SU-DHL-6 (cell line): ENCODE measurements around the gene RCE1.

Experiments
- H2AFZ ChIP-seq: fragments of 200-600 bp; sonication (generic); 2 replicates; pipeline ENCODE4 v1.6.1; 2014; ENCODE audit warnings: low read depth, mild to moderate bottlenecking, moderate library complexity, mixed read lengths, antibody characterized with exemption, low read length; ENCODE audit not compliant: severe bottlenecking
- H3F3A ChIP-seq: fragments of 200-600 bp; shearing (Covaris generic); 2 replicates; pipeline ENCODE4 v1.6.0; 2016; ENCODE audit warnings: antibody characterized with exemption, mild to moderate bottlenecking; ENCODE audit not compliant: insufficient read depth
- H3K27ac ChIP-seq: fragments of 200-600 bp; sonication (generic); 2 replicates; pipeline ENCODE4 v1.5.1; 2016; ENCODE audit warnings: low read depth, mild to moderate bottlenecking, low read length, moderate library complexity, mixed read lengths
- H3K27me3 ChIP-seq: fragments of 200-600 bp; sonication (generic), shearing (Covaris generic); 2 replicates; pipeline ENCODE4 v1.6.0; 2014; ENCODE audit warnings: mild to moderate bottlenecking, low read length
- H3K36me3 ChIP-seq: fragments of 200-600 bp; sonication (generic); 2 replicates; pipeline ENCODE4 v1.6.1; 2014; ENCODE audit warnings: mild to moderate bottlenecking, low read length, mixed read lengths
- H3K4me2 ChIP-seq: fragments of 300-600, 200-600 bp; shearing (Covaris generic), sonication (generic); 2 replicates; pipeline ENCODE4 v1.6.0; 2014; ENCODE audit warnings: low read length, low read depth, mild to moderate bottlenecking; ENCODE audit not compliant: poor library complexity, severe bottlenecking
- H3K4me3 ChIP-seq: fragments of 200-600 bp; sonication (generic); 2 replicates; pipeline ENCODE4 v1.5.1; 2014; ENCODE audit warnings: antibody characterized with exemption, low read length, mild to moderate bottlenecking, mixed read lengths; ENCODE audit not compliant: insufficient read depth, poor library complexity, severe bottlenecking
- H3K79me2 ChIP-seq: fragments of 200-600 bp; sonication (generic); 2 replicates; pipeline ENCODE4 v1.6.1; 2014; ENCODE audit warnings: mild to moderate bottlenecking, low read length, moderate library complexity; ENCODE audit not compliant: insufficient read depth
- H3K9ac ChIP-seq: fragments of 200-600 bp; sonication (generic); 2 replicates; pipeline ENCODE4 v1.7.0; 2014; ENCODE audit warnings: mild to moderate bottlenecking, low read length
- H3K9me2 ChIP-seq: fragments of 200-600 bp; sonication (generic); replicated peaks from 2 replicates; pipeline ENCODE4 v1.6.1; 2014; ENCODE audit warnings: low read length; ENCODE audit not compliant: insufficient read depth
- H3K9me3 ChIP-seq: fragments of 200-600 bp; sonication (generic); 2 replicates; pipeline ENCODE4 v1.6.1; 2014; ENCODE audit warnings: low read length, mixed read lengths; ENCODE audit not compliant: insufficient read depth
- H4K20me1 ChIP-seq: fragments of 200-600 bp; sonication (generic); 2 replicates; pipeline ENCODE4 v1.6.1; 2014; ENCODE audit warnings: low read depth, mild to moderate bottlenecking, antibody characterized with exemption, low read length, moderate library complexity, mixed read lengths
- EZH2phosphoT487 ChIP-seq: fragments of 200-600 bp; sonication (generic), shearing (Covaris generic); conservative IDR thresholded peaks from 2 replicates; pipeline ENCODE4 v1.6.1; 2018; ENCODE audit warnings: mild to moderate bottlenecking, antibody characterized with exemption, low read length, moderate library complexity, mixed read lengths
- TF ChIP-seq, protein P1 (sequence below): fragments of 200-600 bp; sonication (generic); IDR thresholded peaks from one replicate; pipeline ENCODE4 v1.5.1; 2017; ENCODE audit warnings: antibody characterized with exemption, mild to moderate bottlenecking, low read length, moderate library complexity; ENCODE audit not compliant: insufficient read depth, poor library complexity, severe bottlenecking

RCE1 gene

DNA sequence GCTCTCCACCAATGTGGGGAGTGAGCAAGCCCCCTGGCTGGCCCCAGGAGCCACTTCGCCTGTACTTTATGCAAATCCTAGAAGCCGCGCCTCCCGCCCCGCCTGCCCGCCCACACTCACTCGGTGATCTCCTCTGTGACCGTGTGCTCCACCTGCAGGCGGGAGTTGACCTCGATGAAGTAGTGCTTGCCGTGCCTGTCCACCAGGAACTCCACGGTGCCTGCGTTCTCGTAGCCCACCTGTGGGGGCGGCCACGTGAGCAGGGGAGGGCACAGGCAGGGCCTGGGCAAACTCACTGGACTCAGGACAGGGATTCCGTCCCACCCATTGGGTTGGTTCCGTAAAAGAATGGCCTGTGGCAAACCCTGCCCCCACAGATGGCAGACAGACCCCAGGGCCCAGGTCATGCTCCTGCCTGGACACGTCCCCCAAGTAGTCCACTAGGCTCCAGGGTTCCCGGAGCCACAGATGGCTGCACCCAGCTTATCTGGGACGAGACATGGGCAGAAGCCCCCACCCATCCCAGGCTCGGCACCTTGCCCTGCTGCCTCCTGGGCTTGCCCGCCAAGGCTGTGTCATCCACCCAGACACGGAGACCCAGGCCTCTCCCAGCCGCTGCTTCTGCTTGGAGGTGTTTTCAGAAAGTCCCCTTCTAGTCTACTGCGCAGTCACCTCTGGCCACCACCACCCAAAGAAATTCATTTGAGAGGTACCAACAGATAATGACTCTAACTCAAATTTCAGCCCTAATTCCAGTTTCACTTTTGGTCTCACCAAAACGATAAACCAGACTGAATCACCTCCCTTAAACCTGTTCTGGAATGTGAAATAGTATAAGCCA lies 25.7 kb downstream of the RCE1 start:
- H3K9ac ChIP-seq = no peak overlapping the region

GRCh38 chr11:66869567-66869870 lies 26.3 kb downstream of the RCE1 start:
- no peaks in the 10 kb centered on the region for H3K9me3 ChIP-seq
- no peak overlapping the region for H2AFZ ChIP-seq
- H3K36me3 ChIP-seq = no peaks in the 10 kb centered on the region
- H3K79me2 ChIP-seq = no peaks in the 10 kb centered on the region
- no peak for TF ChIP-seq EZH2phosphoT487
- TF ChIP-seq, protein P1, sequence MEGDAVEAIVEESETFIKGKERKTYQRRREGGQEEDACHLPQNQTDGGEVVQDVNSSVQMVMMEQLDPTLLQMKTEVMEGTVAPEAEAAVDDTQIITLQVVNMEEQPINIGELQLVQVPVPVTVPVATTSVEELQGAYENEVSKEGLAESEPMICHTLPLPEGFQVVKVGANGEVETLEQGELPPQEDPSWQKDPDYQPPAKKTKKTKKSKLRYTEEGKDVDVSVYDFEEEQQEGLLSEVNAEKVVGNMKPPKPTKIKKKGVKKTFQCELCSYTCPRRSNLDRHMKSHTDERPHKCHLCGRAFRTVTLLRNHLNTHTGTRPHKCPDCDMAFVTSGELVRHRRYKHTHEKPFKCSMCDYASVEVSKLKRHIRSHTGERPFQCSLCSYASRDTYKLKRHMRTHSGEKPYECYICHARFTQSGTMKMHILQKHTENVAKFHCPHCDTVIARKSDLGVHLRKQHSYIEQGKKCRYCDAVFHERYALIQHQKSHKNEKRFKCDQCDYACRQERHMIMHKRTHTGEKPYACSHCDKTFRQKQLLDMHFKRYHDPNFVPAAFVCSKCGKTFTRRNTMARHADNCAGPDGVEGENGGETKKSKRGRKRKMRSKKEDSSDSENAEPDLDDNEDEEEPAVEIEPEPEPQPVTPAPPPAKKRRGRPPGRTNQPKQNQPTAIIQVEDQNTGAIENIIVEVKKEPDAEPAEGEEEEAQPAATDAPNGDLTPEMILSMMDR = no peak
- no peaks in the 10 kb centered on the region for H3K9me2 ChIP-seq
- H4K20me1 ChIP-seq = no peaks in the 10 kb centered on the region
- H3K4me3 ChIP-seq = no peak overlapping the region
- H3K4me2 ChIP-seq = no peak overlapping the region
- H3K27ac ChIP-seq = no peak overlapping the region
- H3K9ac ChIP-seq = no peak overlapping the region
- peaks cover 6% of the 10 kb centered on the region for H3F3A ChIP-seq
- no peaks in the 10 kb centered on the region for H3K27me3 ChIP-seq

More for the DNA sequence above, 25.7 kb downstream of the RCE1 start:
- no peak for TF ChIP-seq EZH2phosphoT487
- TF ChIP-seq, protein P1 = peak; percentile 62
- Histone ChIP-seq H3K4me2 (peak overlapping the region; percentile 43), H3F3A (peaks cover 6% of the 10 kb centered on the region), H2AFZ (peak overlapping the region; percentile 68), H4K20me1 (no peaks in the 10 kb centered on the region), H3K36me3 (no peaks in the 10 kb centered on the region), H3K27me3 (no peaks in the 10 kb centered on the region), H3K27ac (no peak overlapping the region), H3K79me2 (no peaks in the 10 kb centered on the region), H3K9me2 (no peaks in the 10 kb centered on the region), H3K4me3 (no peak overlapping the region), H3K9me3 (no peaks in the 10 kb centered on the region)

DNA sequence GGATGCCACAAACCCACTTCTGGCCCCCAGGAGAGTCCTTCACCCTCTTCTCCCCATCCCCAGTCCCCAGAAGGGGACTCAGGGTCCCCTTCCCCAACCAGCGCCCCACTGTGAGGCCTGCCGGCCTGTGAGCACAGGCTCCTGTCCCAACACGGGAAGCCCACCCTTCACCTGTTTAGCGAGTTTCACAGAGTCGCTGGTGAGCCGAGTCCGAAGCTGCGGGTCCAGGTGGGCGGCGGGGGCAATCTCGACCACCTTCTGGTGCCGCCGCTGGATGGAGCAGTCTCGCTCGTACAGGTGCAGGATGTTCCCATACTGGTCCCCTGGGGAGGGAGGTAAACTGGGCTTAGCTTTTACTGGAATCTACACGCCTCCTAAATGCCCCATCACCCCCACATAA lies 26.9 kb downstream of the RCE1 start:
- no peak overlapping the region for H3K9ac ChIP-seq
- H3K4me2 ChIP-seq = no peak overlapping the region
- H3K9me2 ChIP-seq = no peaks in the 10 kb centered on the region
- H3K27ac ChIP-seq = no peak overlapping the region
- TF ChIP-seq EZH2phosphoT487 = no peak
- TF ChIP-seq, protein P1 = no peak
- H3K27me3 ChIP-seq = no peaks in the 10 kb centered on the region
- H3K9me3 ChIP-seq = no peaks in the 10 kb centered on the region
- no peaks in the 10 kb centered on the region for H4K20me1 ChIP-seq
- no peaks in the 10 kb centered on the region for H3K79me2 ChIP-seq
- H2AFZ ChIP-seq = no peak overlapping the region
- peaks cover 6% of the 10 kb centered on the region for H3F3A ChIP-seq
- H3K4me3 ChIP-seq = no peak overlapping the region
- no peaks in the 10 kb centered on the region for H3K36me3 ChIP-seq
